Activated T-cell treated with anti-CD3 and anti-CD28 coated beads for 1 hour (primary cell): Measurements from ENCODE around the gene FBXW7.

Experiments used
- DNase-seq: peaks from one replicate; pipeline ENCODE4 v3.0.0-alpha.2; 2020; ENCODE audit warnings: low read depth

Gene FBXW7

DNA sequence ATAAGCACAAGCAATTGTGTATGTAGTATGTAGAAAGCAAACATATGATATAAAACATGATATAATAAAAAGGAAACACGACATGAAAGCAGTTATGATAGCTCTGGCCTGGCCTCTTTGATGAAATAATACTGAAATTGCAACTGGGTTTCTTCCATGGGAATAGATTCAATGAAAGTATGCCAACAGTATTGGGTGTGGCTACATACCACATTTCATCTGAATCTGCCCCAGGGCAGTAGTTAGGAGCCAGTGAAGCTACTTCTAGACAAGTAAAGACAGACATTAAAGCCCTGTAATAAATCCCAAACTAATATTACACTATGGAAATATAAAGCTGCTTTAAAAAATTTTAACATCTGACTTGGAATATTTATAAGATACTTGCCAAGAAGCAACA lies 207.3 kb downstream of the FBXW7 start:
- no peak for DNase-seq

DNA sequence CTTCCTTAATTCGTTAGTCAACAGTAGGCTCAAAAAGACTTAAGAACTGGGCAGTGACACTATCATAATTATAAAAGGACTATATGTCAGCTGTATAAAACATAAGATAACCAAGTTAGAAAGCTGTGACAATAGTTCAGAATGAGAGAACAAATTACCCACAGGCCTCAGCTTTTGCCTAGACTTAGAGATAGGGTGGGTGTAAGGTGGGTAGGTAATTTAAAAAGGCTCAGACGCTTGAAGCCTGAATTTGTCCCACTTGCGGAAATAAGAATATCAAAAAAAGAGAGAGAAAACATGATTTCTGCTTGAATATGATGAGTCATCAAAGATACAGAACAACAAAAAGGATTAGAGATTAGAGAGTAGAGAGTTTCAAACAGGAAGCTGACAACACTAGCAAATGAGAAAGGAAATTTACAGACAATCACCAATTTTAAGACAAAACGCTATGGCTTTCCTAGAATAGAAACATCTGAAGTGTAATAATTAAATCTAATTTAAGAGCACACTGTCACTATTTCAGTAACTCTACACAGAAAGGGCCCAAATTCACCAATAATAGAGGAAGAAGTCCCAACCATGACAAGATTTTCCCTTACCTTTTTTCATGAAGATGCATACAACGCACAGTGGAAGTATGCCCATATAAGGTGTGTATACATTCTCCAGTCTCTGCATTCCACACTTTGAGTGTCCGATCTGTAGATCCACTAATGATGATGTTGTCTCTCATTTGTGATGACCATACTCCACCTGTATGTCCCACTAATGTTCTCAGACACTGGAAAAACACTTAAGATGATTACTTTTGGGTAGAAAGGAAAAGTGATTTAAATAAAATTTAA lies 208.1 kb downstream of the FBXW7 start:
- no peak for DNase-seq

DNA sequence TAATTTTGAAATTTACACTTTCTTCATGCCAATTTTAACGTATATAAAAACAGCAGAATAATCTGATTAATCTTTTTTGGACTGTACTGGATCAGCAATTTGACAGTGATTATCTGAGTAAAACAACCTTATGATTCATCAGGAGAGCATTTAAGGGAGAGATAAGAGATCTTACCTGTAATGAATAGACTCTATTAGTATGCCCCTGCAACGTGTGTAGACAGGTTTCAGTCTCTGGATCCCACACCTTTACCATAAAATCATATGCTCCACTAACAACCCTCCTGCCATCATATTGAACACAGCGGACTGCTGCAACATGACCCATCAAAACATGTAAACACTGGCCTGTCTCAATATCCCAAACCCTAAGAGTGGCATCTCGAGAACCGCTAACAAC lies 210.1 kb downstream of the FBXW7 start:
- no peak for DNase-seq

DNA sequence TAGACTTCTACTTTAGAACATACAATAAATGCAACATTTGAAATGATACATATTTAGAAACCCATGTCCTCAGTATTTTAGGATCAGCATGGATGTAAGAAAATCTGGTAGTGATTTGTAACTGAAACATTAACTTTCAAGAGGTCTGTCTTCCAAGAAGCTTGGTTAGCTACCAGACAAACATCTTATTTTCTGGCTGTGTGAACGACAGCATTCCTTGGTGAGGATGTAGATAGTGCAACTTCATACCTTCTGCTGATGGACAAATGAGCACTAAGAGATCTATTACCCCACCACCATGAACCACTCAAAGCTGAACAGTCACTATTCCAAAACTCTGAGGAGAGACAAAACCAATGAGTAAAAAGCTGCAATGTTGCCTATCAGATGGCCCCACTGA lies 212.7 kb downstream of the FBXW7 start:
- no peak for DNase-seq

DNA sequence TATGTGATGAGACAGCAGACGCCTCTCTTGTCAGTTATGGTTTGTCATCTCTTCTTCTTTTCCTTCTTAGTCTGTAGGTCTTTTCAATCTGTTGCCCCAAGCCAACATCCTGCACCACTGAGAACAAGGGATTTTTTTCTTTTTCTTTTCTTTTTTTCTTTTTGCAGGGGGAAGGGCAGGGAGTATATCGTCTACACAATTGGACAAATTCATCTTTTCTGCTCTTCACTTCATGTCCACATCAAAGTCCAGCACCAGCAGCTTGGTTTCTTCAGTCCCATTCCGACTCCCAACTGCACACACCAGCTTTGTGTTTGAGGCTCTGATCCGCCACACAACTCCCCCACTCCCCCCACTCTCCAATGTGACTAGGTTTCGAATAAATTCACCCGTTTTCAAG lies 213.2 kb downstream of the FBXW7 start:
- no peak for DNase-seq

DNA sequence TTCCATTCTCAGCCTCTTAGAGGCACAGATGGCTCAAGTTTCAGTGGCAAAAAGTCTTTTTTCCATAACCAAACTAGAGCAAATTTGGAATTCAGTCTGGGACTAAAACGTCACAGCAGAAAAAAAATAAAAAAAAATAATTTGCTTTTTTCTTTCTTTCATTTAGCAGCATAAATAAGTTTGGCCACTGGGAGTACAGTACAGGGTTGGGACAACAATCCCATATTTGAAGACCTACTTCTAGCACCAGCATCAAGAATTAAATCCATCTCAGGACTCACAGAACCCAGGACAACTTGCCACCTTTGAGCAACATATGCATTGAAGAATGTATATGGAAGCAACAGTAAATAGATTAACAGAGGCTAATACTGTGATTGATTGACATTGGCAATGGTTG lies 214.0 kb downstream of the FBXW7 start:
- DNase-seq, result no peak

DNA sequence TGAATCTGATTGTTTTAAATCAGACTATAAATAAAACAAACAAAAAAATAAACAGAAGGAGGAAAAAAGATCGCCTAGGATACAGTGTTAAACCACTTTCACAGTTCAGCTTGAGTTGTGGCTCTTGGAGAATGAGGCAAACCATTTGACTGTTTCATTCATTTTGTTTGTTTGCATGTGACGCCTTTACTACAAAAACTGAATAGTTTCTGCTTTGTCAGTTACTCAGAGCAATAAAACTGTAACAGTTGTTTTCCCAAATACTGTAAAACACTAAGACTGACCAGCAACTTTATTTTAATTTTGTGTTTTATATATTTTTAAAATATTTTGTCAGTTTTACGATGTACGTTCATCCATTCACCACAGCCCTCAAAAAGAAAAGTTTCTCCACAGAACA lies 214.5 kb downstream of the FBXW7 start:
- DNase-seq, result no peak

DNA sequence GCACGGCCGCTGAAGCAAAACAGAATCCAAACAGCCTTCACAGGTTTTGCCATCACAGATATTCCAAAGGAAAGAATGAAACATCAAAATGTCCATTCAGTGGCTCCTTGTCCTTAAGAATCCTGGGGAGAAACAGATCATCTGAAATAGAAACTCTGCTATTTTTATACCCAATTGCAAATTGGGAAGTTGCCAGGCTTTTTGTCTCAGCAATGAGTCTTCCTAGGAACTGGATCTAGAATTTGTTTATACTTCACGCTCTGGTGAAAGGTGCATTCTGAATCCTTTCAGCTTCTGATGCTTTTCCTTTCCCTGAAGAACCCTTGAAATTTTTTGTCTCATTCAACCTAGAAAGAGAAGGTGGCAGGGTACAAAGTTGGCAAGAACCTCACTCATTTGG lies 218.9 kb downstream of the FBXW7 start:
- no peak for DNase-seq

DNA sequence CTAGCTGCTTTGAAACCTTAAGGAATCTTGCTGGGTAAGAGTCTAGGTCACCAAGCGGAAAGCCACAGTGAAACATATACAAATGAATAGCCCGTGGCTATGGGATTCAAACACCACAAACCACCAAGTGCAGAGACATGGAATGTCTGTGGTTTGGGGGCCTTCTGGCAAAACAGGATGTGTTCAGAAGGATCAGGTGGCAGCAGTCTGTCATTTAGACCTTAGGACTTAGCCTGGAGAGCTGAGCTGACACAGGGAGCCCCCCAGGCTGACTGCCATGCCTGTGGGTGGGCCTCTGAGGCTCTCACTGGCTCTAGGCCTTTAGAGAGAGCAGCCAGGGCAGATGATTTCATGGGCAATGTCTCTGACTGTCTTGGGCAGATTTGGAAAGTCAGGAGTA lies 225.6 kb downstream of the FBXW7 start:
- no peak for DNase-seq

DNA sequence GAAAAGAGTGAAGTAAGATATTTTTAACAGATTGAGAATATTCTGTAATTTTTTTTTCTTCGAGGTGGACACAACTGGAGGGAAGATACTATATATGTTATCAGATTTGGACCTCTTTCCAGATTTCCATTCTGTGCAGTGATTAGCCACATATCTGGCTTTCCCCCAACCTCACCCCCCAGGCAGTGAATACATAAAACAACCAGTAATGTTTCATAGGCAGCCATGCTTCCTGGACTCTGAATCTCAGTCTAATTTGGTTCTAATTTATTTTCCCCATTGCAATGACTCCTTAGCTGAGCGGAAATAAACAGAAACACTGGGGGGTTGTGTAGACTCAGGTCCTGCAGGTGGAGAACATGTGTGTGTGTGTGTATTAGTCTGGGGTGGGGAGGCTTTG lies 226.5 kb downstream of the FBXW7 start:
- no peak for DNase-seq

DNA sequence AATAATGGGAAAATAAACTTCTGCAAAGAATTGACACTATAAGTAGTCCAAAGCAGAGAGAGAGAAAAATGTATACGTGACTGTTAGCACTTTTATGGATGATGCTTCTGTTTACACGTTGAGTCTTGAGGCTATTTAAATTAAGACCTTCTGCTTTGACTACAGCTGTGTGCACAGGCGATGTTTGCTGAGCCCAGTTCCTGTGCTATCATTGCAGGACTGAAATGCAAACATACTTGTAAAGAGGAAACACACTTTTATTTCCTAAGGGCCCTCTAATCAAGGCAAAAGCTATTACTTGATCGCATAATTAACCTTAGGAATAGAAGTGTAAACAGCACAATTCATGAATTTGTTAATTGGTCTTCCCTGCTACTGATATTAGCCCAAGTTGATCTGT lies 226.9 kb downstream of the FBXW7 start:
- DNase-seq, result no peak

DNA sequence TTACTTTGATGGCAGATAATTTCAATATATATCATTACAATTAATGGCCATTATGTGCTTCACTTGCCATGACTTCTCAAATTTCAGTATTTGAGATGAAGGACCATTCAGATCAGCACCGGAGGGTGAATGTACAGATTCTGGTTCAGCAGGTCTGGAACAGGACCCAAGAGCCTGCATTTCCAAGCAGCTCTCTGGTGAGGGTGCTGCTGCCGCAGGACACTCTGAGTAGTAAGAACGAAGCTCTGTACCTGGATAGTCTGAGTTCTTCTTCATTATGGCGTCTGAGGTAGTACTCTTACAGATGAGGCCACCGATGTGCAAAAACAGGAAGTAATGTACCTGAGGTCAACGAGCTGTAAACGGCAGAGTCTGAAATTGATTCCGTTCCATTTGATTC lies 228.2 kb downstream of the FBXW7 start:
- DNase-seq, result no peak

DNA sequence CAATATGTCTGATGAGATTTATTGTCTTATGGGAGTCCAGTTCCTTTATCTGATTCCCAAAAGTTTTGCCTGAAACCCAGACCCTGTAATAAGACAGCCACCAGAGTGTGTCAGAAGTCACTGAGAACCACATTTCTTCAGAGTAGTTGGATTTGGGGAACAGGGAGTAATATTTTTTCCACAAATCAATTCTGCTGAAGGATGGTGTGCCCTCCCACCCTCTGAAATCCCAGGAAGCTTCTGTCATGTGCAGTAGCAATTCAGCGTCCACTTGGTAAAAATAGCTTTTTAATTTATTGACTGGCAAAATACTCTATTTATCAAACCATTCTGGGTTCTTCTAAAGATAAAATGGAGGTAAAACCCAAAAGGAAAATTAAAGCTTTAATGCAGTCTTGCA lies 229.4 kb downstream of the FBXW7 start:
- no peak for DNase-seq

DNA sequence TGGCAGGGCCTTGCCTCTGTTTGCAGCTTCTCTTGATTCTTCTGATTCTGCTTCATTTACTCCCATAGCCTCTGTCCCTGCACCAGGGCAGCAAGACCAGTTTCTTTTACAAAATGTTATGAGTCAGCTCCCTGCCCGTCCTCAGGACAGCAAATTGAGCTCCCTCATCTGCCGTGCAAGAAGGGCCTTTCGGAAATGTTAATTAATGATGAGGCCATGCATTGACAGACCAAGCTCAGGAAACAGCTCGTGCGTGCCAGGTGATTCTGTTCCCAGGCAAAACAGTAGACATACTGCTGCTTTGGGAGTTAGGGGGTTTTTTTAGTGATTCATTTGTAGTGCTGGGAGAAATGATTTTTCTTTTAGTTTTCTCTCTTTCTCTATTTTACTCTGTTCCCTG lies 231.7 kb downstream of the FBXW7 start:
- no peak for DNase-seq

DNA sequence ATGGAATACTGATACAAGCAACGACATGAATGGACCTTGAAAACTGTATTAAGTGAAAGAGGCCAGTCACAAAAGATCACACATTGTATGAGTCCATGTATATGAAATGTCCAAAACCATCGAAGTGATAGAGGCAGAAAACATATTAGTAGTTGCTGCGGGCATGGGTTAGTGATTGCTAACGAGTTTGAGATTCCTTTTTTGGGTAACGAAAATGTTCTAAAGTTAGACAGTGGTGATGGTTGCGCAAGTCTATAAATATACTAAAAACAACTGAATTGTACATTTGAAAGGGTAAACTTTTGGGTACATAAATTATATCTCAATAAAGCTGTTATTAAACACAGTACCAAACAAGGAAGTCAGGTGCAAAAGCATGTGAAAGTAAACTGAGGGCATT lies 234.5 kb downstream of the FBXW7 start:
- DNase-seq, result no peak

DNA sequence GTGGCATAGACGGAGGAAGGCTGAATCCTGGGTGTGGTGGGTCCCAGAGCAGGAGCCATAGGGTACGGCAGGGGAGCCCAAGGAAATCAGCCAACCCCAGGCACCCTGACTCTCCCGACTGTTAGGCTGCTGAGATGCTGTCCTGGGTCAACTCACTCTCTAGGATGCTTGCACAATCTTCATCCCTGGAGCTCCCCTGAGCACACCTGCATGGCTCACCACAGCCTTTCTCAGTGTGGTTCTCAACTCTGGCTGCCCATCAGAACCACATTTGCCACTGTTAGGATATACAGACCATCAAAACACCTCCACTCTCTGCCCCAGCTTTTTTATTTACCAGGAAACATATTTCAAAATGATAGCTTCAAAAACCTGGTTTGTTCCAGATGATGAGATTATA lies 236.3 kb downstream of the FBXW7 start:
- no peak for DNase-seq

DNA sequence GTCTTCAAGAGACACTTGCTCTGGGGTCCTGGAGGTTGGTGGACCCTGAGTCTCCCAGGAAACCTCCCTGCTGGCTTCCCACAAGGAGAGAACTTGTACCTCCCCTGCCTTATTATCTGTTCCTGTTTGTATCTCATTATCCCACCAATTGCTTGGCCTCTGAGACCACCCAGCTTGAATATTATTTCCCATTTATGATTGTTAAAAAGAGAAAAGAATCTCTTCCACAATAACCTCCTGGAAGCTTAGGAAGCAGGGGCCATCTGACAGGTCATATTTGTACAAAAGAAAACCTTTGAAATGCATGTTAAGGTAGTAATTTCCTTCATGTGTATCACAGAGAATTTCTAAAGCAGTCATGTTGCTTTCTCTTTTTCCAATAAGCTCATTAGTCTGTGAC lies 239.5 kb downstream of the FBXW7 start:
- DNase-seq, result no peak

DNA sequence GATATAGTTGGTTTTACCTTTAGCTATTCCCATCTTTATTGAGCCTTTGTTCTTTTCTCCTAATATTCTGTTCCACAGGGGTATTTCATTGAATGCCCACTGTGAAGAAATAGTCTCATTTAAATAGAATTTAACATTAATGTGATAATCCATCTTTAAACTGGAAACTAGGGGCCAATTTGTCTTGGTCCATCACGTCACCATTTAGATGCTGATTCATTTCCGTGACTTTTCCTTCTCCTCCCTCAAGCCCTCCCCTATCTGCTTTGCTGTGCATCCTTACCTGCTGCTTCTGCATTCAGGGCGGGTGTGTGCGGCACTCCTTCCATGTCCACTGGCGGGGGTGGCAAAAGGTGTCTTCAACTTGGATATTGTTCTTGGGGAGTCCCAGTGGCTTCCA lies 241.1 kb downstream of the FBXW7 start:
- no peak for DNase-seq

DNA sequence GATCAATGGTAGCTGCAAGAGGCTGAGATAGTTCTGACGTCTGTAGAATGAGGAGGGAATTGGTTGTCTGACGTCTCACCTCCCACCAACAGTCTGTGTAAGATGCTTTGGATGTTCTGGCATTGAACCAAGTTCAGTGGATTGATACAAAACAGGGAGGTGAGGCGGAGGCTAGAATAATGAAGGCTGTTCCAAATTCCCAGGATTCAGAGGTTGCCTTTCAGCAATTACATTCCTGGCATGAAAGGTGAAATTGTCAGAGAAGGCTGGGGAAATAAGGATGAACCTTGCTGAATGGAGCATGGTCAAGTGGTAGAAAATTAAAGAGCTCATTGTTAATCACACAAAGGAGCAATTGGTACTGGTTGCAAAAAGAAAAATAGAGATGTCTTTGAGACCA lies 241.6 kb downstream of the FBXW7 start:
- no peak for DNase-seq

DNA sequence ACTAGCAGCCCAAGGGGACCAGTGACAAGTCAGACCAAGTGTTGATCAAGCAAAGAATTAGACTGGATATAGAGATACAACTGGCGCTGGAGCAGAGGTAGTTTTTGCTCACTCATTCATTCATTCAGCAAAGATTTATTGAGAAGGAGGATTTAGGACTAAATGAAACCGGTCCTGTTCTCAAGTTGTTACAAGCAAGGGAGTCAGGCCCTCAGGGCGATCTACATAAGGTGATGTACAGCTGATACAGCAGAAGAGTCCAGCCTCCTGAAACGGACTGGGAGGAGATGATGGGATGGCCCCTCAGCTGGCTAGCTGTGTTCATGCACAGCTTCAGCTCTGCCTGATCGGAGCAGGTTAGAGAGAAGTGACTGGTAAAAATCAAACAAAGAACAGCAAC lies 242.4 kb downstream of the FBXW7 start:
- no peak for DNase-seq

DNA sequence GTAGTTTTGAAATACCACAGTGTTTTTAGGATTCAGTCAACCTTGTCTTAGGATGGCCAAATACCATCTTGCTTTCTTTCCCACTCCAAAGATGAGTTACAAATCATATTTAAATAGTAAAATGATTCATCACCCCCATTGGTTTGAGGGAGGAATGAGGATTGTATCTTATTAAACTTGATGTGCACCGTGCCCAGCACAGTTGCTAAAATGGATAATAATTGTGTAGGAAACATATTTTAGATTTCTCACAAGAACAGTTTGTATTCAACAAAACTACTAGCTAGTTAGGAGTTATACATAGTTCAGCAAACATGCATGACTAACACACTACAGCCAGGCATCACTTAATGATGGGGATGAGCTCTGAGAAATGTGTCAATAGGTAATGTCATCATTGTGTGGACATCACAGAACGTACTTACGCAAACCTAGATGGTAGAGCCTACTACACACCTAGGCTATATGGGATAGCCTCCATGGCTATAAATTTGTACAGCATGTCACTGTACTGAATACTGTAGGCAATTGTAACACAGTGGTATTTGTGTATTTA lies 245.4 kb downstream of the FBXW7 start:
- no peak for DNase-seq

DNA sequence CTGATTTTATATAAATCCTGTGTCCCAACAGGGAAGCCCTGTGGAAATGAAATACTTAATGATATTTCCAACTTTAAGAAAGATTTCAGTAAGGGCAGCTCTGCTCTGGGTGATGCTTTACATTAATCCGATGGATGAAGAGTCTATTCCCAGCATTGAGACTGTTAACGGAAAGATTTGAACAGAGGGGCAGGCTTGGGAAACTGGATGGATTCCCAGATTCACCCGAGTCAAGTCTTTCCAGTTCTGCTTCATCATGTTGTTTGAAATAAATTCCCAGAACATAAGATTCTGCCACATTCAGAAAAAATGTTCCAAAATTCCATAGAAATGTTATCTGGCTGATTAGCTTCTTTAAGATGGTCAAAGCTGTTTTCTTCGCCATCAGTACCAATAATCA lies 246.0 kb downstream of the FBXW7 start:
- DNase-seq, result no peak

DNA sequence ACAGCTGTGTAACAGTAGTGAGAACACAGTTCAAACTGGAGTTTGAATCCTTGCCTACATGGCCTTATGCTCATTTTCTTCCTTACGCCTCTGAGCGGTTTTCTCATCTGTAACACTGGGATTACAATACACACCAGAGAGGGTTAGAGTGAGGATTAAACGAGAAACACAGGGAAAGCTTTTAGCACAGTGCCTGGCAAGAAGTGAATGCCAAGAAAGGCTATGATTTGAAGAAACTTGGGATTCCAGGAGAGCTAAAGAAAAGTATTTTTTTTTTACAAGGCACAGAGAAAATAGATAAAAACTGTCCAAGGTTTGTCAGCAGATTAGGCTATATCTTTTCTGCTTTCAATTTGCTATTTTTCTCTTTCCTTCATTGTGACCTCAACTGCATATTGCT lies 246.4 kb downstream of the FBXW7 start:
- no peak for DNase-seq

DNA sequence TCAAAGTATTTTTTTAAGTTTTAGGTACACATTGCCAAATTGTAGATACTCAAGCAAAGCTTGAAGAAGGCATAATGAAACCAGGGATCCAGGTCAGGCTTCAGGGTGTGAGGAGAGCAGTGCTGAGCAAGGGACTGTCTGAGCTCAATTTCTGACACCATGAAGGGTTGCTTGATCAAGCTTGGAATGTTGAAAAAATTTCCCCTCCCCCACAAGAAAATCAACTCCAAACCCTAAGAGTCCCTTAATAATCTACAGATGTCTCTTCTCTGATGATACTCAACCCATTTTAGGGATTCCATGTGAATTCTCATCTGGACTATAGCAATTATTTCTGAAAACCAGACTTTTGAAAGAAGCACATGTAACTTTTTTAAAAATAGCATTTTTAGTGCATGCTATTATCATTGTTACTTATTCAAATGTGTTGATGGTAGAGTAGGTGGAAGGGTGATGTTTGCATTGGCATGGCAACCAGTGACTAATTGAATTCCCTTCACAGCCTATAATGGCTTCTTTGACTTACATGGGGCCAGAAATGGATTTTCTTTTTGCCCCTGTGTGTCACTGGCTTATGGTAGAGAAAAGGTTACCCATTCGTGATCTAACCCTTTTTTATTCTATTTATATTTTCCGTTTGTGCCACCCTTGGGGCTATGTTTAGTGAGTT lies 252.0 kb downstream of the FBXW7 start:
- no peak for DNase-seq
